ENCODE results near the gene COQ8B.

Gene COQ8B

DNA sequence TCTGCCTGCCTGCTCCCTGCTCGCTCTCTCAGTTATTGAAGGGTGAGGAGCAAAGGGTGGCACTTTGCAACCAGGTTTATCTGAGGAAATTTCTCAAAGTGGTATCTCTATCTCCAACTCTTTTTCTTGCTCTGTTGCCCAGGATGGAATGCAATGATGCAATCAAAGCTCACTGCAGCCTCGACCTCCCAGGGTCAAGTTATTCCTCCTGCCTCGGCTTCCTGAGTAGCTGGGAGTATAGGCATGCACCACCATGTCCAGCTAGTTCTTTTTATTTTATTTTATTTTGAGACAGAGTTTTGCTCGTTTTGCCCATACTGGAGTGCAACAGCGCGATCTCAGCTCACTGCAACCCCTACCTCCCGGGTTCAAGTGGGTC is 28.7 kb upstream of the COQ8B start:
- no peak overlapping the region for H3K4me3 ChIP-seq
- no peak overlapping the region for H3K9ac ChIP-seq
- TF ChIP-seq Cebpa-rat (IDR thresholded peaks at IDR 0.05): 0 out of 22 replicates have a peak, but pooled peaks of 2 of the 11 experiments have one; percentile 10 to 27
- H3K4me1 ChIP-seq: peaks cover 19 to 37% (median 26%) of the 10 kb centered on the region in 10 experiments
- H4K20me1 ChIP-seq: no peaks in the 10 kb centered on the region
- no peak overlapping the region for H3K27ac ChIP-seq
- H3K4me2 ChIP-seq: no peak overlapping the region; a peak in 1 of 22 replicates
- no peaks in the 10 kb centered on the region for H3K27me3 ChIP-seq
- H3K36me3 ChIP-seq: peaks cover 0 to 16% (median 0%) of the 10 kb centered on the region in 11 experiments; a peak in 5 of 22 replicates
- no peaks in the 10 kb centered on the region for H3K9me3 ChIP-seq (replicated peaks in 1 of 11)

DNA sequence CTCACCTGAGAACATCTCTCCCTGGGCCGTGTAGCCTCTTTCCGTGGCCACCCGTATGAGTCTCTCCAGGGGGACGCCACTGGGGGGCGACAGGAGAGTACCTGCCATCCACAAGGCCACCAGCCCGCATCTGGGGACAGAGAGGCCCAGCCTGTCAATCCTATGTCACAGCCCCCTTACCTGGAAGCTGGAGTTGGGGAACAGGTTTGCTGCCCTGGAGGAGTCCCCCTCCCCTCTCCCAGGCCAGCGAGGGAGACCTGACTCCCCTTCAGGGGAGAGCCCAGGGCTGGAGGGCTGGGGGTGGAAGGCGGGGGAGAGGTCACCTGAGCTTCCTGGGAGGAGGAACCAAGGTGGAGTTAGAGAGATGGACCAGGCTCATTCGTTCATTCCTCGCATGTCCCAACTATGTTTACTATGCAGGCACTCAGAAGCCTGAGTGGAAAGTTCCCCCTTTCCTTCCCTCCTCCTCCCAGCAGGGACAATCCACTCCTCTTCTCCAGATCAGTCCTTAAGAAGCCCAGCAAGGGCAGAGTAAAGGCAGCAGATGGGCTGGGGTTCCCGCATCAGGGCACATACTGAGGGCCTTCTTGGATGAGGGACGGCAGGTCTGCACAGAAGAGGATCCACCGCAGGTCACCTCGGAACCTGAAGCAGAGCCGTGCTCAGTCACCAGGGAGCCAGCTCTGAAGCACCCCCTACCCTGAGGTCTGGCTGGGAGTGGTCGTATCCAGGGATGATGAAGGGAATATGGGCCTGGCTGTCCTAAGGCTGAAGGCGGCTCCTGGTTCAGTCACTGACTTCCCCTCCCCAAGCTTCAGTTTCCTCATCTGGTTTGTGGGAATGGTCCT is 28.1 kb upstream of the COQ8B start:
- H3K27ac ChIP-seq: no peak overlapping the region
- H4K20me1 ChIP-seq: no peaks in the 10 kb centered on the region
- H3K9me3 ChIP-seq (replicated peaks in 1 of 11): no peaks in the 10 kb centered on the region
- H3K4me1 ChIP-seq: peaks cover 15 to 34% (median 24%) of the 10 kb centered on the region in 10 experiments
- H3K9ac ChIP-seq: no peak overlapping the region; a peak in 3 of 22 replicates
- no peak overlapping the region for H3K4me2 ChIP-seq
- H3K27me3 ChIP-seq: no peaks in the 10 kb centered on the region
- no peak for TF ChIP-seq Cebpa-rat (IDR thresholded peaks at IDR 0.05)
- no peak overlapping the region for H3K4me3 ChIP-seq
- peaks cover 0 to 22% (median 3%) of the 10 kb centered on the region in 11 experiments; a peak in 8 of 22 replicates for H3K36me3 ChIP-seq

DNA sequence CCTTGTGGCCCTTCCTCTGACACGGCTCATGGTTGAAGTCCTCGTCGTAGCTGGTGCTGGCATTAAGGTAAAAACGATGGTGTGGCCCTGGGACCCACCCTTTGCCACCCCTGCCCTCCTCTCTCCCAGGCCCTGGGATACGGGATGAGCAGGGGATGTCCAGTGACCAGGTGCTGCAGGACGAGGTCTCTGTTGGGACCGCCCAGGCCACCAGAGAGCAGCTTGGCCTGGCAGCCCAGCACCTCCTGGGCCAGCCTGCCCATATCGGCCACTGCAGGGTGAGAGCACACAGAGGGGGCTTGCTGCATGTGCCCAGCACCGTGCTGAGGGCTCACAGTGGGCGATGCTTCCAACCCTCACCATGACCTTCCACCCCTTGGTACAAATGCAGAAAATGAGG is 27.2 kb upstream of the COQ8B start:
- Histone ChIP-seq H3K27ac (no peak overlapping the region), H3K9me3 (replicated peaks in 1 of 11) (no peaks in the 10 kb centered on the region), H3K36me3 (peaks cover 0 to 31% (median 11%) of the 10 kb centered on the region in 11 experiments; a peak in 14 of 22 replicates), H3K4me1 (peaks cover 14 to 31% (median 24%) of the 10 kb centered on the region in 10 experiments), H3K4me2 (no peak overlapping the region), H3K27me3 (no peaks in the 10 kb centered on the region), H4K20me1 (no peaks in the 10 kb centered on the region; a peak in 1 of 22 replicates), H3K4me3 (no peak overlapping the region), H3K9ac (no peak overlapping the region)
- no peak for TF ChIP-seq Cebpa-rat (IDR thresholded peaks at IDR 0.05)

DNA sequence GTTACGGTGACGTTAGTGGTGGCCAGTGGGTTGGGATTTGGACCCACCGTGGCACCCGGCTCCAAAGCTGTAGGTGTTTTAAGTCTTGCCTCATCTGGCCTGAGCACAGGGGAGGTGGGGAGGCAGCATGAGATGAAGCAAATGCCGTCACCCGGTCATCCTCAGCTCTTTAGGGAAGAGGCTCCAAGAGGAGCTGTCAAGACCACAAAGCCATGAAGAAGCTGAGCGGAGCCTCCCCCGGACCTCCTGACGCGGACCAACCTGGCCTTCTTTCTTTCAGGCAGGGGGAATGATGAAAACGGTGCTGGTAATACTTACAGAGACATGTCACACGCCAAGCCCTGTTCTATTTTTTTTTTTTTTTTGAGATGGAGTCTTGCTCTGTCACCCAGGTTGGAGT is 26.2 kb upstream of the COQ8B start:
- no peaks in the 10 kb centered on the region for H3K27me3 ChIP-seq
- no peak for TF ChIP-seq Cebpa-rat (IDR thresholded peaks at IDR 0.05)
- no peaks in the 10 kb centered on the region for H3K9me3 ChIP-seq (replicated peaks in 1 of 11)
- H3K4me3 ChIP-seq: no peak overlapping the region
- H3K27ac ChIP-seq: no peak overlapping the region
- H3K4me1 ChIP-seq: peaks cover 8 to 23% (median 14%) of the 10 kb centered on the region in 10 experiments; a peak in 18 of 20 replicates
- H3K9ac ChIP-seq: no peak overlapping the region
- peaks cover 0 to 39% (median 15%) of the 10 kb centered on the region in 11 experiments; a peak in 15 of 22 replicates for H3K36me3 ChIP-seq
- no peaks in the 10 kb centered on the region; a peak in 1 of 22 replicates for H4K20me1 ChIP-seq
- H3K4me2 ChIP-seq: no peak overlapping the region

DNA sequence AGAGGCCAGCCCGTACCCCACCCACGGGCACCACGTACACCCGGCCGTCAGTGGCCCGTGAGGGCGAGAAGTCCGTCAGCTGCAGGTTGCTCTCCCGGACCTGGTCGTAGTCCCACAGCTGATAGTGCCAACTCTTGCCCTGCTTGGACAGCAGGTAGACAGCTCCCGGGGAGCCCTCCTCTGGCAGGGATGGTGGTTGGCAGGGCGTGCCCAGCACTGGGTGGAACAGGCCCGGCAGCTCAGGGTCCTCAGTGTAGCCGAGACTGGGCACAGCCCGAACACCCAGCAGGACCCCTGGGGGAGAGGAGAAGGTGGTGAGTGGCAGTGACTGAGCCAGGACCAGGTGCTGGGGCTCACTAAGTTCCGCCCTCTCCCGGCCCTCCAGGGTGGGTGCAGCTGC is 25.8 kb upstream of the COQ8B start:
- Histone ChIP-seq H3K27me3 (no peaks in the 10 kb centered on the region), H4K20me1 (no peaks in the 10 kb centered on the region; a peak in 1 of 22 replicates), H3K4me3 (no peak overlapping the region), H3K9me3 (replicated peaks in 1 of 11) (no peaks in the 10 kb centered on the region), H3K36me3 (peaks cover 3 to 43% (median 18%) of the 10 kb centered on the region in 11 experiments), H3K4me2 (no peak overlapping the region), H3K9ac (peak overlapping the region in 1 of 11 experiments; percentile 3; a peak in 2 of 22 replicates), H3K4me1 (peaks cover 8 to 23% (median 13%) of the 10 kb centered on the region in 10 experiments; a peak in 16 of 20 replicates), H3K27ac (no peak overlapping the region)
- TF ChIP-seq Cebpa-rat (IDR thresholded peaks at IDR 0.05): no peak

DNA sequence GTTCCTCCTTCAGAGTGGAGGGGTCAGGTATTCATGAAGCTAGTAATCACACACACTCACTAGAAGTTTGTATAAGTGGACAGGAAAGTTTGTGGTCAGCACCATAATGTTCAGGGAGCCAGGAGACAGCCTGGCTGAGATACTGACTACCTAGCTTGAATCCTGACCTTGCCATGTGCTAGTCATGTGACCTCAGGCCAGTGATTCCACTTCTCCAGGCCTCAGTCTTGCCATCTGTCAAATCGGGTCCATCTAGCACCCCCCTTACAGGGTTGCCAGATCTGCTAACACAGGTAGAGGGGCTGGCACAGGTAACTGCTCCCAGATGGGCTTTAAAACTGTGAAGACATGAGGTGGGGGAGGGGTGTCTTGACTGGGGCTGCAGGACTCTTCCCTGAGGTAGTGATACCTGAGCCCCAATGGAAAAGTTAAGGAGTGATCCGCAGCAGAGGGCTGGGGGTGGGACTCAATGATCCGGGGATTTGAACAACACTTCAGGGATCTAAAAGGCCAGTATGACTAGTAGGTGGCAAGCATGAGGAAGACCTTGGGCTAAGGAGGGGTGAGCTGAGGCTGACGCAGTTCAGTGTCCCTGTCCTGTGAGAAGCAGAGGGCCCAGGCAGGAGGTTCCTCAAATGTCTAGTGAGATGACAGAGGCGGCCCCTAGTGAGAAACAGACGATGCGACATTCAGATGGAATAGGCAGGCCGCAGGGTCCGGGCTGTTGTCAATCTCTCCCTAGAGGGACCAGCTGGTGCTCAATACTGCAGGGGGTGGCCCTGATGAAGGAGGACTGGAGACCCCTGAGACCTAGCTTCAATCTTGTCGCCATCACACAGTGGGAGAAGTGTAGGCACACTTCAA is 25.1 kb upstream of the COQ8B start:
- Histone ChIP-seq H3K4me2 (no peak overlapping the region), H3K4me3 (no peak overlapping the region), H4K20me1 (no peaks in the 10 kb centered on the region; a peak in 1 of 22 replicates), H3K9ac (peak overlapping the region in 2 of 11 experiments; percentile 3 to 9; a peak in 2 of 22 replicates), H3K36me3 (peaks cover 10 to 50% (median 26%) of the 10 kb centered on the region in 11 experiments), H3K9me3 (replicated peaks in 1 of 11) (no peaks in the 10 kb centered on the region), H3K27ac (no peak overlapping the region), H3K4me1 (peaks cover 8 to 23% (median 13%) of the 10 kb centered on the region in 10 experiments; a peak in 15 of 20 replicates), H3K27me3 (no peaks in the 10 kb centered on the region)
- TF ChIP-seq Cebpa-rat (IDR thresholded peaks at IDR 0.05): no peak

DNA sequence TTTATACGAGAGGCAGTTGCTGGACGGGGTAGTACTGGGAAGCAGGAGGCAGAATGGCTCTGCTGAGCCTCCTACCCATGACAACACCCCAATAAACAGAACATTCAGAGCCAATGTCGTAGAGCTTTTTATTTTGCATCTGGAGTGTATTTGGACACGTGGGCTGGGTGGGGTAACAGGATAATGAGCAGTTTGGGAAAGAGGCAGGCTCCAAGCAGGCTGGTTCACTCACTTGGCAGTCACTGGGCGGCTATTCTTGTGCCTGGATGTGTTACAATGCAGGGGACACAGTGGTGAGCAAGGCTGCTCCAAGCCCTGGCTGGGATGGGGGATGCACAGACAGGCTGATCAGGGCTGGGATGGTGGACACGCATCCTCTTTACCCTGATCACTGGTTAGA is 24.1 kb upstream of the COQ8B start:
- Histone ChIP-seq H3K36me3 (peaks cover 19 to 60% (median 35%) of the 10 kb centered on the region in 11 experiments), H4K20me1 (no peaks in the 10 kb centered on the region; a peak in 1 of 22 replicates)

DNA sequence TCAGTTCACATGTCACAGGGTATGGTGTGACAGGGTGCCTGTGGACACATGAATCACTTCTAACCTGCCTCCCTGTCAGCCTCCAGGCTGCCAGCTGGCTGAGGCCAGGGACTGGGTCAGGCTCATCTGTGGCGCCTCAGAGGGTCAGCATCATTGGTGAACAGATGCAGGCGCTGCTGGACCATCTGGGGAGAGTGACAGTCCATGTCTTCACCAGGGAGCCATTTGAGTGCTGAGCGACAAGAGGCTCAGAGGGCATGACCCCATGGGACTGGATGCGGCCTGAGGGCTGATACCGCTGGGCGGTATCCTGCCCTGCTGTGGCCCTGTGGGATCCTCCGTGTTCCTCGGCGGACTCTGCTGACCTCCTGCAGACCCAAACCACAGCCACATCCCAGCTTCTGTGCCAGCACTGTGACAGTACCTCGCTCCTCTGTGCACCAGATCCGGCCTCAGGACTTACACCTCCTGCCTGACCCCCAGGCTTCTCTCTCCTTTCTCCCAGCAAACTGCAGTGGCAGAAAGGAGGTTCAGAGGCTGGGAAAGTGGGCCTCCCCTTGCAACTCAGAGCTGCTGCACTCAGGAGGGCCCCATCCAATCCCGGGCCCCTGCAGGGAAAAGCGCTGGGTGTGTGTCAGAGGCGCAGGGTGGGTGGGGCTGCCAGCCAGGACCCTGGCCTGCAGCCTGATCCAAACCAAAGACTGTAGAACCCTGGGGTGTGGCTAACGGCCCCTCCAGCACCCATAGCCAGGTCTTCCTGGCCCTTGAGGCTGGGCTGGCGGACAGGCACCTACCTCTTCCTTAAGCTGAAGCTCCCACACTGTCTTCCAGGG is 23.4 kb upstream of the COQ8B start:
- peak overlapping the region in 1 of 11 experiments; percentile 12; a peak in 1 of 22 replicates for H3K27ac ChIP-seq
- no peak overlapping the region for H3K4me3 ChIP-seq
- peaks cover 26 to 67% (median 41%) of the 10 kb centered on the region in 11 experiments for H3K36me3 ChIP-seq
- no peaks in the 10 kb centered on the region; a peak in 2 of 22 replicates for H4K20me1 ChIP-seq
- peak overlapping the region in 7 of 11 experiments; percentile 9 to 35 (median 20); a peak in 4 of 22 replicates for H3K9ac ChIP-seq
- no peaks in the 10 kb centered on the region for H3K9me3 ChIP-seq (replicated peaks in 1 of 11)
- H3K27me3 ChIP-seq: no peaks in the 10 kb centered on the region
- TF ChIP-seq Cebpa-rat (IDR thresholded peaks at IDR 0.05): no peak
- H3K4me1 ChIP-seq: peaks cover 4 to 16% (median 11%) of the 10 kb centered on the region in 10 experiments; a peak in 14 of 20 replicates
- H3K4me2 ChIP-seq: peak overlapping the region in 5 of 11 experiments; percentile 15 to 34 (median 17); a peak in 8 of 22 replicates

More for the DNA sequence above, 24.1 kb upstream of the COQ8B start:
- TF ChIP-seq Cebpa-rat (IDR thresholded peaks at IDR 0.05): no peak
- Histone ChIP-seq H3K27ac (no peak overlapping the region), H3K4me3 (no peak overlapping the region), H3K4me1 (peaks cover 8 to 23% (median 12%) of the 10 kb centered on the region in 10 experiments; a peak in 15 of 20 replicates), H3K27me3 (no peaks in the 10 kb centered on the region), H3K9ac (no peak overlapping the region), H3K9me3 (replicated peaks in 1 of 11) (no peaks in the 10 kb centered on the region), H3K4me2 (no peak overlapping the region)

Data from BLaER1 treated with 17β-estradiol and CSF1 and Interleukin-3, amounts not matched to agents 10 nM and 100 nM (cell line).